ENCODE results near the gene FRAS1. TPM values are rescaled to one million over a fixed set of nuclear protein-coding genes. Genes with fewer than 3 reads are reported as not detected.

The FRAS1 gene
- total and polyA plus RNA-seq, 2 donors (not counting 3 experiments of a cell fraction or from before 2014, with no cell fraction given), result 1.4 to 3.6 TPM

DNA sequence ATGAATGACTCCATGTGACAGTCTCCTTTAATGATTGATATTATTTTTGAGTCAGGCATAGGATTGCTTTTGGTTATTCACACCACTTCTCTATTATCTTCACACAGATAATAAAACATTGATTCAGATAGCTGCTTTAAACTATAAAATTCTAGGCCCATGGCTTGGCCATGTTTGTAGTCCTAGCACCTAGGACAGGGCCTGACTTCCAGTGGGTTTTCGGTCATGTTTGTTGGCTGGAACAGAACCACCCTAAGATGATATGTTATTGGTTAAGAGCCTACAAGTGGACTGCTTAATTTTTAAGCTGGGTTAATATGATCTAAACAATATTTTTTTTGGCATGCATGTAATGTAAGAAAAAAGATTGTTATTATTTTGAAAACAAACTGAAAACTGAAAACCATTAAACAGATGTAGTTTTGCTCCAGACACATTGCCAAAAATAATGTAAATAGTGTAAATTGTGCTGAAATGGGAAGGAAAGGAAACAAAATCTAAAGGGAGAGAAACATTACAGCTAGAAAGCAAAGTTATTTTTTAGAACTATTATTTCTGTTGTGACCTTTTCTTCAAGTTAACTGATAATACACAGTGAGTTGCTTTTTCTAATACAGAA is 98.0 kb downstream of the FRAS1 start:
- DNase-seq (ENCODE audit: low read depth, low spot score) (no peak), FAIRE-seq (no peak)
- Histone ChIP-seq H3K4me1 (ENCODE audit: control insufficient read depth, extremely low read depth, insufficient read depth, low read length) (no peaks in the 10 kb centered on the region), H3K9ac (replicated peaks; ENCODE audit: extremely low read depth, insufficient read depth, low read length) (no peak overlapping the region), H2AFZ (ENCODE audit: low read depth, low read length) (no peak overlapping the region), H4K20me1 (replicated peaks; ENCODE audit: control insufficient read depth, extremely low read depth, insufficient read depth, low read length) (no peaks in the 10 kb centered on the region), H3K36me3 (ENCODE audit: control insufficient read depth in 2 of 2, extremely low read depth in 1 of 2, insufficient read depth in 2 of 2, low read length in 2 of 2) (no peaks in the 10 kb centered on the region), H3K4me2 (ENCODE audit: insufficient read depth, low read length) (no peak overlapping the region), H3K9me3 (replicated peaks; ENCODE audit: control insufficient read depth, insufficient read depth, low read length) (no peaks in the 10 kb centered on the region), H3K4me3 (replicated peaks in 1 of 3; ENCODE audit: insufficient read depth in 1 of 3, low read depth in 1 of 3, low read length in 3 of 3) (no peak overlapping the region), H3K27me3 (ENCODE audit: control insufficient read depth in 2 of 2, insufficient read depth in 2 of 2, low read length in 2 of 2) (no peaks in the 10 kb centered on the region), H3K79me2 (ENCODE audit: control insufficient read depth, insufficient read depth, low read length) (no peaks in the 10 kb centered on the region), H3K27ac (ENCODE audit: insufficient read depth, low read depth, low read length) (no peak overlapping the region), H3K9me1 (replicated peaks; ENCODE audit: control insufficient read depth, extremely low read depth, insufficient read depth, low read length) (no peaks in the 10 kb centered on the region)
- ChIA-PET POLR2A (no interaction called here), CTCF (interaction anchor here (1.3 kb wide), 1 partner anchor 8 kb away, joined by 3 read pairs; no protein-coding TSS in a partner anchor)
- intact Hi-C loops (cut with micrococcal nuclease) (no loop called here), dilution Hi-C loops (cut with MboI; ENCODE audit: extremely low pct_ligation_motif_present, low sequenced_read_pairs) (no loop called here)
- no TSS peak for BruUV-seq (replicated peaks)
- TF ChIP-seq FOS (IDR thresholded peaks at IDR 0.05; ENCODE audit: borderline replicate concordance, insufficient read depth, low read length) (no peak), POLR2AphosphoS5 (IDR thresholded peaks at IDR 0.05; ENCODE audit: insufficient read depth, low read depth, low read length) (no peak)

DNA sequence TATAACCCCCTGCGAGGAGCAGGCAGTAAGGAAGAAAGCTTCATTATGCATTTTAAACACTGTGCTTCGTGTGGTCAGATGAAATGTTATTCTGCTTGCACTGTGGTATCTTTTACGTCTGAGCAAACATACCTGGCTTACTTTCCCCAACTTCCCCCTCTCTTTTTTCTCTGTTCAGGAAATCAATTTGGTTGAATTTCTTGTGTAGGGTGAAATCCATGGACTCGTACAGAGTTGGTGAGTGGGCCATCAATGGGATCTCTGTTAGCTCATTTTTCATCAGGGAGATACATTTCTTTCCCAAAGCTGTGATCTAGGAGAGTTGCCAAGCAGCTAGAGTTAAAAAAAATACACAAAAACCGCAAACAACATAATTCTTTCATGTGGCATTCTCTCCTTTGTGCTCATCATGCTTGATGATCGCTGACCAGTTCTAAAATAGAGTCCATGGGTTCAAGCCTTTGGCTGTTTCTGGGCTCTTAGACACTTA is 98.5 kb downstream of the FRAS1 start:
- FAIRE-seq, result no peak
- Histone ChIP-seq H3K4me2 (ENCODE audit: insufficient read depth, low read length) (no peak overlapping the region), H3K4me3 (replicated peaks in 1 of 3; ENCODE audit: insufficient read depth in 1 of 3, low read depth in 1 of 3, low read length in 3 of 3) (no peak overlapping the region), H3K79me2 (ENCODE audit: control insufficient read depth, insufficient read depth, low read length) (no peaks in the 10 kb centered on the region), H2AFZ (ENCODE audit: low read depth, low read length) (no peak overlapping the region), H3K27me3 (ENCODE audit: control insufficient read depth in 2 of 2, insufficient read depth in 2 of 2, low read length in 2 of 2) (no peaks in the 10 kb centered on the region), H4K20me1 (replicated peaks; ENCODE audit: control insufficient read depth, extremely low read depth, insufficient read depth, low read length) (no peaks in the 10 kb centered on the region), H3K9me3 (replicated peaks; ENCODE audit: control insufficient read depth, insufficient read depth, low read length) (no peaks in the 10 kb centered on the region), H3K36me3 (ENCODE audit: control insufficient read depth in 2 of 2, extremely low read depth in 1 of 2, insufficient read depth in 2 of 2, low read length in 2 of 2) (no peaks in the 10 kb centered on the region), H3K27ac (ENCODE audit: insufficient read depth, low read depth, low read length) (no peak overlapping the region), H3K4me1 (ENCODE audit: control insufficient read depth, extremely low read depth, insufficient read depth, low read length) (no peaks in the 10 kb centered on the region), H3K9me1 (replicated peaks; ENCODE audit: control insufficient read depth, extremely low read depth, insufficient read depth, low read length) (no peaks in the 10 kb centered on the region), H3K9ac (replicated peaks; ENCODE audit: extremely low read depth, insufficient read depth, low read length) (no peak overlapping the region)
- no TSS peak for BruUV-seq (replicated peaks)
- no peak for TF ChIP-seq GATA2 (IDR thresholded peaks at IDR 0.05; ENCODE audit: insufficient read depth, insufficient read length, low read depth, low read length)
- intact Hi-C loops (cut with micrococcal nuclease), result no loop called here
- no peak for DNase-seq (ENCODE audit: low read depth, low spot score)
- ChIA-PET CTCF (interaction anchor here (1.3 kb wide), 1 partner anchor 9 kb away, joined by 3 read pairs; no protein-coding TSS in a partner anchor), POLR2A (no interaction called here)
- dilution Hi-C loops (cut with MboI; ENCODE audit: extremely low pct_ligation_motif_present, low sequenced_read_pairs), result no loop called here

Measured in endothelial cell of umbilical vein (primary cell).